ENCODE data around the gene EVC2.

DNA sequence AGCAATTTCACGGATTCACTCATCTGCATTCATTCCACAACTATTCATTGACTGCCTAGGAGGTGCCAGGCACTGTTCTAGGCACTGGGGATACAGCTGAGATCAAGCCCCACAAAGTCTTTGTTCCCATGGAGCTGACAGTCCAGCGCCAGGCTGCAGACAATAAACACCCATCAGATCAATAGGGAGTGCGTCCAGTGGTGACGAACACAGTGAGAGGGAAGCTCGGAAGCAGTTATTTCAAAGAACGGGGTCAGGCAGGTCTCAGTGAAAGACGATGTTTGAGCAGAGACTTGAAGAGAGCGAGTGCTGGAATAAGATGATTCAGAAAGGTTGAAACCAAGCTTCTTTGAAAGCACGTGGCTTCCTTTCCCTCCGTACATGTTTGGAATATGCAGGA, 167.2 kb downstream of the EVC2 start:
- TF ChIP-seq, protein P1, sequence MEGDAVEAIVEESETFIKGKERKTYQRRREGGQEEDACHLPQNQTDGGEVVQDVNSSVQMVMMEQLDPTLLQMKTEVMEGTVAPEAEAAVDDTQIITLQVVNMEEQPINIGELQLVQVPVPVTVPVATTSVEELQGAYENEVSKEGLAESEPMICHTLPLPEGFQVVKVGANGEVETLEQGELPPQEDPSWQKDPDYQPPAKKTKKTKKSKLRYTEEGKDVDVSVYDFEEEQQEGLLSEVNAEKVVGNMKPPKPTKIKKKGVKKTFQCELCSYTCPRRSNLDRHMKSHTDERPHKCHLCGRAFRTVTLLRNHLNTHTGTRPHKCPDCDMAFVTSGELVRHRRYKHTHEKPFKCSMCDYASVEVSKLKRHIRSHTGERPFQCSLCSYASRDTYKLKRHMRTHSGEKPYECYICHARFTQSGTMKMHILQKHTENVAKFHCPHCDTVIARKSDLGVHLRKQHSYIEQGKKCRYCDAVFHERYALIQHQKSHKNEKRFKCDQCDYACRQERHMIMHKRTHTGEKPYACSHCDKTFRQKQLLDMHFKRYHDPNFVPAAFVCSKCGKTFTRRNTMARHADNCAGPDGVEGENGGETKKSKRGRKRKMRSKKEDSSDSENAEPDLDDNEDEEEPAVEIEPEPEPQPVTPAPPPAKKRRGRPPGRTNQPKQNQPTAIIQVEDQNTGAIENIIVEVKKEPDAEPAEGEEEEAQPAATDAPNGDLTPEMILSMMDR (IDR thresholded peaks at IDR 0.05): no peak
- TF ChIP-seq POLR2A (IDR thresholded peaks at IDR 0.05): no peak
